CD4-positive, alpha-beta T cell treated with Interleukin-15 for 4 hours (primary cell): Measurements from ENCODE around the gene MAPKBP1.

Experiments
- DNase-seq: peaks from one replicate; pipeline ENCODE4 v3.0.0-alpha.2; 2020; ENCODE audit warnings: low spot score

The MAPKBP1 gene

GRCh38 chr15:41825572-41826535 lies 51.6 kb downstream of the MAPKBP1 start:
- no peak for DNase-seq

GRCh38 chr15:41827290-41827879 lies 53.1 kb downstream of the MAPKBP1 start:
- no peak for DNase-seq

- DNase-seq = peak; percentile 91
Measured at GRCh38 chr15:41827880-41828806, 53.9 kb downstream of the MAPKBP1 start, which contains the start of gene JMJD7. Gene JMJD7, plus strand, starts transcription at chr15:41828092. Its CDS starts 33 bp downstream, at chr15:41828125.

- DNase-seq = no peak
Measured at GRCh38 chr15:41828807-41829141, 54.5 kb downstream of the MAPKBP1 start.

GRCh38 chr15:41829959-41830646 lies 55.8 kb downstream of the MAPKBP1 start:
- DNase-seq = no peak

- DNase-seq = peak; percentile 54
Measured at GRCh38 chr15:41831291-41831690, 57.0 kb downstream of the MAPKBP1 start.

GRCh38 chr15:41832208-41832607 lies 57.9 kb downstream of the MAPKBP1 start:
- no peak for DNase-seq

GRCh38 chr15:41832875-41833274 lies 58.6 kb downstream of the MAPKBP1 start:
- DNase-seq = no peak

GRCh38 chr15:41834096-41834495 lies 59.8 kb downstream of the MAPKBP1 start:
- DNase-seq = no peak

- DNase-seq = no peak
Measured at GRCh38 chr15:41836073-41836472, 61.8 kb downstream of the MAPKBP1 start.

GRCh38 chr15:41836713-41837454 lies 62.6 kb downstream of the MAPKBP1 start:
- DNase-seq = no peak

GRCh38 chr15:41838400-41838897 lies 64.2 kb downstream of the MAPKBP1 start, which contains the start of gene PLA2G4B:
Gene PLA2G4B, plus strand, starts transcription at chr15:41838847. Its CDS starts 67 bp downstream, at chr15:41838914.
- DNase-seq = no peak

- DNase-seq = no peak
Measured at GRCh38 chr15:41839781-41840491, 65.7 kb downstream of the MAPKBP1 start.

GRCh38 chr15:41840673-41841072 lies 66.4 kb downstream of the MAPKBP1 start:
- no peak for DNase-seq

- DNase-seq = no peak
Measured at GRCh38 chr15:41841131-41841530, 66.8 kb downstream of the MAPKBP1 start.

- DNase-seq = no peak
Measured at GRCh38 chr15:41842229-41842628, 67.9 kb downstream of the MAPKBP1 start.

GRCh38 chr15:41843571-41843970 lies 69.3 kb downstream of the MAPKBP1 start:
- no peak for DNase-seq

- DNase-seq = no peak
Measured at GRCh38 chr15:41844814-41845213, 70.5 kb downstream of the MAPKBP1 start.

GRCh38 chr15:41847206-41847605 lies 72.9 kb downstream of the MAPKBP1 start:
- DNase-seq = no peak

- no peak for DNase-seq
Measured at GRCh38 chr15:41847981-41848380, 73.7 kb downstream of the MAPKBP1 start.
